Astrocyte (in vitro differentiated cells and primary cell): ENCODE data around the gene NEURL1. TPM values are rescaled to one million over a fixed set of nuclear protein-coding genes. Genes with fewer than 3 reads are reported as not detected.

Experiments used
- DNase-seq: peaks from one replicate; pipeline ENCODE4 v3.0.0-alpha.2; 2010; ENCODE audit warnings: low read depth
- FAIRE-seq: peaks from 2 replicates; lab custom pipeline; 2011; peaks lifted over from hg19 to GRCh38; lab: Jason Lieb, UNC
- H2AFZ ChIP-seq: 2 replicates; pipeline ENCODE4 v1.6.0; 2012; ENCODE audit warnings: low read depth, low read length, inconsistent platforms
- H3K27ac ChIP-seq: 2 replicates; pipeline ENCODE4 v1.5.1; 2011; ENCODE audit warnings: low read depth, low read length, inconsistent platforms
- H3K27me3 ChIP-seq: 2 replicates; pipeline ENCODE4 v1.6.0; 2011; ENCODE audit warnings: low read length, inconsistent platforms; ENCODE audit not compliant: insufficient read depth
- H3K36me3 ChIP-seq: 2 replicates; pipeline ENCODE4 v1.5.1; 2011; ENCODE audit warnings: low read length, inconsistent platforms; ENCODE audit not compliant: insufficient read depth
- H3K4me1 ChIP-seq: 2 replicates; pipeline ENCODE4 v1.5.1; 2011; ENCODE audit warnings: low read length, inconsistent platforms; ENCODE audit not compliant: insufficient read depth
- H3K4me2 ChIP-seq: 2 replicates; pipeline ENCODE4 v1.6.0; 2012; ENCODE audit warnings: low read length, inconsistent platforms
- H3K4me3 ChIP-seq: 2 replicates; pipeline ENCODE4 v1.5.1; 2011; ENCODE audit warnings: low read depth, mild to moderate bottlenecking, low read length, inconsistent platforms; ENCODE audit not compliant: insufficient read depth
- H3K79me2 ChIP-seq: 2 replicates; pipeline ENCODE4 v1.6.0; 2012; ENCODE audit warnings: mild to moderate bottlenecking, low read length, inconsistent platforms; ENCODE audit not compliant: insufficient read depth
- H3K9ac ChIP-seq: 2 replicates; pipeline ENCODE4 v1.6.0; 2012; ENCODE audit warnings: mild to moderate bottlenecking, low read length, inconsistent platforms
- H3K9me3 ChIP-seq: 2 replicates; pipeline ENCODE4 v1.5.1; 2012; ENCODE audit warnings: low read depth, mild to moderate bottlenecking, low read length, inconsistent platforms; ENCODE audit not compliant: insufficient read depth
- H4K20me1 ChIP-seq: 2 replicates; pipeline ENCODE4 v1.6.0; 2012; ENCODE audit warnings: low read length, inconsistent platforms; ENCODE audit not compliant: insufficient read depth
- H3K27ac Mint-ChIP-seq: one replicate; pipeline ENCODE4 v1.8.0; 2021; ENCODE audit warnings: mild to moderate bottlenecking, mixed read lengths; ENCODE audit not compliant: unreplicated experiment
- H3K27me3 Mint-ChIP-seq: one replicate; pipeline ENCODE4 v1.8.0; 2021; ENCODE audit warnings: low read depth, mixed read lengths; ENCODE audit not compliant: unreplicated experiment
- H3K36me3 Mint-ChIP-seq: one replicate; pipeline ENCODE4 v1.8.0; 2021; ENCODE audit warnings: low read depth, mixed read lengths; ENCODE audit not compliant: unreplicated experiment
- H3K4me1 Mint-ChIP-seq: one replicate; pipeline ENCODE4 v1.8.0; 2021; ENCODE audit warnings: low read depth, mixed read lengths; ENCODE audit not compliant: unreplicated experiment
- H3K4me3 Mint-ChIP-seq: one replicate; pipeline ENCODE4 v1.8.0; 2021; ENCODE audit warnings: mild to moderate bottlenecking, moderate library complexity, mixed read lengths; ENCODE audit not compliant: unreplicated experiment
- H3K9me3 Mint-ChIP-seq: one replicate; pipeline ENCODE4 v1.8.0; 2021; ENCODE audit warnings: mild to moderate bottlenecking, mixed read lengths; ENCODE audit not compliant: unreplicated experiment
- EZH2 ChIP-seq: IDR thresholded peaks from 2 replicates; pipeline ENCODE4 v1.6.1; 2012; ENCODE audit warnings: mild to moderate bottlenecking, low read length, inconsistent platforms; ENCODE audit not compliant: insufficient read depth
- total RNA-seq: library from RNA; stranded (reverse); gene quantifications from 2 replicates; pipeline ENCODE4 v1.2.1, GENCODE V29; 2021
- TF ChIP-seq, protein P1 (sequence below): IDR thresholded peaks from 2 replicates; pipeline ENCODE4 v1.5.1; 2011; ENCODE audit warnings: low read depth, mild to moderate bottlenecking, inconsistent platforms, low read length, moderate library complexity; ENCODE audit not compliant: insufficient read depth

Gene NEURL1
- total RNA-seq, 1 donor from 2014 or later: 1.5 TPM

DNA sequence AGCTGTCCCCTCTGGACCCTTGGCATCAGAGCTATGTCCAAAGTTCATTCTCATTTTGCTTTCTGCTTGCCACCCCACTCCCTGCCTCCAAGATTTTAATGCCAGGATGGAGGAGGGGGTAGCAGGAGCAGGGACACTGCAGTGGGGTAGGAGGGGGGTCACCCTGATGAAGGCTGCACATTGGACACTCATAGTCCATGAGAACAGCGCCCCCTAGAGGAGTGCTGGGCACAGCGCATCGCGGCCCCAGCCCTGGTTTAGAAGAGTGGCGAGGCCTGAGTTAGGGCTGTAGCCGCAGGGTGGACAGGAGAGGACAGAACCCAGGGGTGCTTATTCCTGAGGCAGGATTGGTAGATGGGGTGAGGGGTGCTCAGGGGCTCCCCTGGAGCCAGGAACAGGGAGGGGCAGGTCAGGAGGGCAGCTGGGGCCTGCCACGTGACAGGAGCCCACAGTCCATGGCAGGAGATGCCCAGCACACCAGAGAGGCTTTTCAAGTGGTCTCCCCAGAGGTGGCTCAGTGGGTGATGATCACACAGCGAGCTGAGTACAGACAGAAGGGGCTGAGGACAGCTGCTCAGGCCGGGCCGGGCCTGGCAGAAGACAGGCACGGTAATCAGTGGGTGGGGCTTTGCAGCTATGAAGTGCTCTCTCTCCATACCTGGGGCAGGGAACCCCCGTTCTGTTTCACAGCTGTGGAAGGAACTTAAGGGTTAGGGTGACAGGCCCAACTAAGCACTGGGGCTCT, 71.4 kb downstream of the NEURL1 start:
- H3K9me3 Mint-ChIP-seq: peaks cover 5% of the 10 kb centered on the region
- no peaks in the 10 kb centered on the region for H3K79me2 ChIP-seq
- peaks cover 66% of the 10 kb centered on the region for H3K27me3 ChIP-seq
- H3K27me3 Mint-ChIP-seq: peaks cover 70% of the 10 kb centered on the region
- H3K4me3 Mint-ChIP-seq: no peak overlapping the region
- H3K4me3 ChIP-seq: no peak overlapping the region
- peaks cover 5% of the 10 kb centered on the region for H4K20me1 ChIP-seq
- H3K4me2 ChIP-seq: no peak overlapping the region
- H3K9ac ChIP-seq: no peak overlapping the region
- no peaks in the 10 kb centered on the region for H3K36me3 Mint-ChIP-seq
- H3K27ac ChIP-seq: no peak overlapping the region
- no peak overlapping the region for H3K27ac Mint-ChIP-seq
- TF ChIP-seq, protein P1, sequence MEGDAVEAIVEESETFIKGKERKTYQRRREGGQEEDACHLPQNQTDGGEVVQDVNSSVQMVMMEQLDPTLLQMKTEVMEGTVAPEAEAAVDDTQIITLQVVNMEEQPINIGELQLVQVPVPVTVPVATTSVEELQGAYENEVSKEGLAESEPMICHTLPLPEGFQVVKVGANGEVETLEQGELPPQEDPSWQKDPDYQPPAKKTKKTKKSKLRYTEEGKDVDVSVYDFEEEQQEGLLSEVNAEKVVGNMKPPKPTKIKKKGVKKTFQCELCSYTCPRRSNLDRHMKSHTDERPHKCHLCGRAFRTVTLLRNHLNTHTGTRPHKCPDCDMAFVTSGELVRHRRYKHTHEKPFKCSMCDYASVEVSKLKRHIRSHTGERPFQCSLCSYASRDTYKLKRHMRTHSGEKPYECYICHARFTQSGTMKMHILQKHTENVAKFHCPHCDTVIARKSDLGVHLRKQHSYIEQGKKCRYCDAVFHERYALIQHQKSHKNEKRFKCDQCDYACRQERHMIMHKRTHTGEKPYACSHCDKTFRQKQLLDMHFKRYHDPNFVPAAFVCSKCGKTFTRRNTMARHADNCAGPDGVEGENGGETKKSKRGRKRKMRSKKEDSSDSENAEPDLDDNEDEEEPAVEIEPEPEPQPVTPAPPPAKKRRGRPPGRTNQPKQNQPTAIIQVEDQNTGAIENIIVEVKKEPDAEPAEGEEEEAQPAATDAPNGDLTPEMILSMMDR: peak; percentile 27
- no peak for TF ChIP-seq EZH2
- no peak overlapping the region for H2AFZ ChIP-seq
- no peaks in the 10 kb centered on the region for H3K4me1 ChIP-seq
- no peaks in the 10 kb centered on the region for H3K4me1 Mint-ChIP-seq
- DNase-seq (no peak), FAIRE-seq (no peak)
- H3K36me3 ChIP-seq: no peaks in the 10 kb centered on the region
- peaks cover 3% of the 10 kb centered on the region for H3K9me3 ChIP-seq

DNA sequence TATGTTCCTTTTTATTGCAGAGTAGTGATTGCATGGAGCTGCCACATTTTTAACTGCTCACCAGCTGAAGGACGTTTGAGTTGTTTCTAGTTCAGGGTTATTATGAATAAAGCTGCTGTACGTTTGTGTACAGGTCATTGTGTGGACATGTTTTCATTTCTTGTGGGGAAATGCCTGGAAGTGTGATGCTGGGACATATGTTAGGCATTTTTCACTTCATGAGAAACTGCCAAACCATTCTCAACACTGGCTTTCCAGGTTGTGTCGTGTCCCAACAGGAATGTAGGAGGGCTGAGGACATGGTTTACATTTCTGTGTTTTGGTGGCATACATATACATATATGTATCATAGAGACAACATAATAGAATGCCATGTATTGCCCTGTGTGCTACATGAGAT, 73.0 kb downstream of the NEURL1 start:
- Histone ChIP-seq H3K4me1 (no peaks in the 10 kb centered on the region), H3K9me3 (no peaks in the 10 kb centered on the region), H3K4me2 (no peak overlapping the region), H3K36me3 (no peaks in the 10 kb centered on the region), H3K27me3 (peaks cover 60% of the 10 kb centered on the region), H2AFZ (no peak overlapping the region), H3K4me3 (no peak overlapping the region), H3K9ac (no peak overlapping the region), H4K20me1 (peaks cover 5% of the 10 kb centered on the region), H3K79me2 (no peaks in the 10 kb centered on the region), H3K27ac (no peak overlapping the region)
- no peak for TF ChIP-seq EZH2
- TF ChIP-seq, protein P1: no peak
- Mint-ChIP-seq H3K4me1 (no peaks in the 10 kb centered on the region), H3K27ac (no peak overlapping the region), H3K4me3 (no peak overlapping the region), H3K36me3 (no peaks in the 10 kb centered on the region), H3K9me3 (peaks cover 2% of the 10 kb centered on the region), H3K27me3 (peaks cover 58% of the 10 kb centered on the region)
- no peak for FAIRE-seq
- DNase-seq: no peak

GRCh38 chr10:103568505-103568904, 75.0 kb downstream of the NEURL1 start:
- Mint-ChIP-seq H3K9me3 (peaks cover 2% of the 10 kb centered on the region), H3K4me3 (no peak overlapping the region), H3K27ac (no peak overlapping the region), H3K36me3 (no peaks in the 10 kb centered on the region), H3K27me3 (peaks cover 58% of the 10 kb centered on the region), H3K4me1 (no peaks in the 10 kb centered on the region)
- no peak overlapping the region for H2AFZ ChIP-seq
- H3K79me2 ChIP-seq: no peaks in the 10 kb centered on the region
- no peak overlapping the region for H3K27ac ChIP-seq
- H3K9ac ChIP-seq: no peak overlapping the region
- FAIRE-seq (no peak), DNase-seq (no peak)
- no peak overlapping the region for H3K4me3 ChIP-seq
- H4K20me1 ChIP-seq: peaks cover 5% of the 10 kb centered on the region
- peaks cover 67% of the 10 kb centered on the region for H3K27me3 ChIP-seq
- no peaks in the 10 kb centered on the region for H3K9me3 ChIP-seq
- TF ChIP-seq EZH2: no peak
- TF ChIP-seq, protein P1: no peak
- H3K4me2 ChIP-seq: no peak overlapping the region
- H3K4me1 ChIP-seq: no peaks in the 10 kb centered on the region
- no peaks in the 10 kb centered on the region for H3K36me3 ChIP-seq
